GM19438 (cell line): Measurements from ENCODE around the gene RHOT2.

Experiments used
- ATAC-seq: cut with Tn5 transposase; IDR thresholded peaks from one replicate; pipeline ENCODE4 v1.9.1; 2021; ENCODE audit warnings: low read depth; ENCODE audit not compliant: unreplicated experiment

RHOT2 gene

DNA sequence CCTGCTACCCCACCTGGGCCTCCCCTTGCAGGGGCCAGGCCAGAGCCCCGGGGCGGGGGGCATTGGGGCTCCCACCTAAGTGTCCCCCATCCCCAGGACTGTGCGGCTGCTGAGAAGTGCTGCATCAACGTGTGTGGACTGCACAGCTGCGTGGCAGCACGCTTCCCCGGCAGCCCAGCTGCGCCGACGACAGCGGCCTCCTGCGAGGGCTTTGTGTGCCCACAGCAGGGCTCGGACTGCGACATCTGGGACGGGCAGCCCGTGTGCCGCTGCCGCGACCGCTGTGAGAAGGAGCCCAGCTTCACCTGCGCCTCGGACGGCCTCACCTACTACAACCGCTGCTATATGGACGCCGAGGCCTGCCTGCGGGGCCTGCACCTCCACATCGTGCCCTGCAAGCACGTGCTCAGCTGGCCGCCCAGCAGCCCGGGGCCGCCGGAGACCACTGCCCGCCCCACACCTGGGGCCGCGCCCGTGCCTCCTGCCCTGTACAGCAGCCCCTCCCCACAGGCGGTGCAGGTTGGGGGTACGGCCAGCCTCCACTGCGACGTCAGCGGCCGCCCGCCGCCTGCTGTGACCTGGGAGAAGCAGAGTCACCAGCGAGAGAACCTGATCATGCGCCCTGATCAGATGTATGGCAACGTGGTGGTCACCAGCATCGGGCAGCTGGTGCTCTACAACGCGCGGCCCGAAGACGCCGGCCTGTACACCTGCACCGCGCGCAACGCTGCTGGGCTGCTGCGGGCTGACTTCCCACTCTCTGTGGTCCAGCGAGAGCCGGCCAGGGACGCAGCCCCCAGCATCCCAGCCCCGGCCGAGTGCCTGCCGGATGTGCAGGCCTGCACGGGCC lies 35.2 kb upstream of the RHOT2 start:
- no peak for ATAC-seq

- no peak for ATAC-seq
These were observed 34.4 kb upstream of the RHOT2 start for GRCh38 chr16:633336-634050.

GRCh38 chr16:634051-634670 lies 33.8 kb upstream of the RHOT2 start:
- no peak for ATAC-seq

DNA sequence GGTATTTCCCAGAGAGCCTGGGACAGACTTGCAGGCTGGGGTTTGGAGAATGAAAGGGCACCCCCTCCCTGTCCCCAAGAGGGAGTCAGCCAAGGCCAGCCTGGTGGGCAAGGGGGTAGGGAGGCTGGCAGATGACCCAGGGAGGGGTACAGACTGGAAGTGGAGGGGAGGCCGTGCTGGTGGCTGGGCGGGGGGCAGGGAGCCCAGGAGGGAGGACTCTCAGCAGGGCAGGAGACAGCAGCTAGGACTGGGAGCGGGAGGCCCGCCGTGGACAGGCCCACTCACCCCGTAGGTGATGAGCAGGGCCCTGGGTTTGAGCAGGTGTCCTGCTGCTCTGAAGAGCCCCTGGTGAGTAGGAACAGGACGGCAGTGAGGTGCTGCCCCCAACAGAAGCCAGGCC lies 32.9 kb upstream of the RHOT2 start:
- no peak for ATAC-seq

- no peak for ATAC-seq
These were observed 32.2 kb upstream of the RHOT2 start for GRCh38 chr16:635573-636205.

DNA sequence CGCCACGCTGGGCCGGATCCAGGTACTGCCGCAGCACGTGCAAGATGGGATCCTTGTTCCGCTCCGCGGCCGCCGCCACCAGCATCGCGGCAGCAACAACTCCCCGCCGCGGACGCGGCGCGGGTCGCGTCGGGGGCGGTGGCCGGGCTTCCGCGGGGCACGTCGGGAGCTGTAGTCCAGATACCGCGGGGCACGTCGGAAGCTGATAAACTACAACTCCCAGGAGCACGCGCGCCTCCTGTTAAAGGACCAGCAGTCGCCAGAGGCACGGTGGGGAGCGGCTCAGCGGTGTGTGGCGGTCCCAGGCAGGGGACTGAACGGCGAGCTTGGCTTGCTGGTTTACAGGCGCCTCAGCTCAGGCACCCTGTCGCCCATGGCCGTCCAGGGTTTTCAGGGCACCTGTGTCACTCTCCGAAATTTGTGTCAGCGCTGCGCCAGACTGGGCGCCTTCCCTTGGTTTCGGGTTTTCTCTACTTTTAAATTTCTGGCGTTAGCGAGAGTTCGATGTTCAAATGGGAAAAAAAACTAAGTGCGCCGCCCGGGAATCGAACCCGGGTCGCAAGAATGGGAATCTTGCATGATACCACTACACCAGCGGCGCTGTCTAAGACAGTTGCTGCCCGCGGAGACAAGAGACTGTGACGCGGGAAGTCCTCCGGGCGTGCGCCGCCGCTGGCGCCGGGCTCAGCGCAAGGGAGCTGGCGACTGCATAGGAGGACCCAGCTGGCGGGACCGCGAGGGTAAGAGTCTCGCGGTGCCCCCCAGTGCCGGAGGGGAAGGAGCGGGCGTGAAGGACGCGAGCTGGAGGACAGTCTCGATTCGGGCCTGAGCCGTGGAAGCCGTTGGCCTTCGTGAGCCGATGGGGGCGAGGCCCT lies 31.5 kb upstream of the RHOT2 start, which contains the start of gene METTL26:
Gene METTL26 (minus strand): TSS at position 100 of the 875 bp plus-strand sequence. CDS start 15 bp downstream, at position 85.
- ATAC-seq, result peak; percentile 69

DNA sequence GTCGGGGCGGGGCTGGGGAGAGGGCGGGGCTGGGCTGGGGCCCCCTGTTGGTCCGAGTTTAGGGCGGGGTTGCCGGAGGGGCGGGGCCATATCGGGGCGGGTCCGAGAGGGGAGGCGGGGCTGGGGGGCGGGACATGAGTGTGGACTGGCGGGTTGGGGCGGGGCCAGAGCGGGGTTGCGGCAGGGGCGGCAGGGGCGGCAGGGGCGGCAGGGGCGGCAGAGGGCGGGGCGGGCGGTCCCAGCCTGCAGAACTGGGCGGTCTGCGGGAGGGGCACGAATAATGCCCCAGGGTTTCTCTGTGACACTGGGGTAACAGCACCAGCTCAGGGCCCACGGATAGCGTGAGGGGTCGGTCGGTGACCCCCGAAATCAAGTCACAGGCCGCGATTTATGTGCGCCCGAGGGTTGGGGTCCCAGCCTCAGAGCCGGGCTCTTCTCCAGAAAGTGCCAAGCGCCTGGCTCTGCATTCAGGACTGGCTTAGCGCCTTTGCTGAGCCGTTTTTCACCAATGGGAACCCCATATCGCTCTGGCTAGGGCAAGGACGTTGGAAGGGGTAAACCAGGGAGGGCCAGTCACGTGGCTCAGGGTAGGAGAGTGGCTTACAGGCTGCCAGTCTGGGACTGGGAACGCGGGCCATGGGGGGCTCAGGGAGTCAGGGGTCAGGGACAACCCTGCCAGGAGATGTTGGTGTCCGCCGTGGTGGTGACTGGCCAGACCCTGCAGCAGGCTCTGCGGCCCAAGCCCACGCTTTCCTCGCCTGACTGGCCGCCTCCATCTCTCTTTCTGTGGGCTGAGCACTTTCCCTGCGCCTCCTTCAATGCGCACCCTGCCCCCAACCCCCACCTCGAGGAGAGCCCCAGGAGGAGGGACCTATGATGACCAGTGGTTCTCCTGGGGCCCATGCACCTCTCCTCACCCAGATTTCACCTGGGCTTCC lies 30.6 kb upstream of the RHOT2 start:
- no peak for ATAC-seq

DNA sequence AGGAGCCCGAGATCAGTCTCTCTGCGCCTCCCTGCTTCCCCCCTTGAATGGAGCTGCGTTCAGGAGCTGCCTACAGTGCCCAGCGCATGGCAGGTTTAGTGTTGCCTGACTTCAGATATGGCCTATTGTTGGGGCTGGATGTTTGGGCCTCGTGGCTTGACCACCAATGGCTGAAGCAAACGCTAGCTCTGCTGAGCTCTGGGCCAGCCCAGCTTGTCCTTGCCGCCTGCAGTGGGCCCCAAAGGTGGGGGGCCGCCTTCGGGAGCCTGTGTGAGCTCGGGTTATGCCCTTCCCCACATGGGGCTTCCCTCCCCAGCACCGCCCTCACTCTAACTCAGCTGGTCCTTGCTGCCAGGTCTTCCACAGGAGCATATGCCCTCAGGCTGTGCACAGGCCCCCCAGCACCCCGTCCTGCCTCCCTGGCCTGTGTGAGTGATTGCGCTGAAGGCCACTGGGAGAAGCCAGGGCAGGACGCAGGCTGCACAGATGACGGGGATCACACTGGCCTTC lies 29.8 kb upstream of the RHOT2 start:
- no peak for ATAC-seq

DNA sequence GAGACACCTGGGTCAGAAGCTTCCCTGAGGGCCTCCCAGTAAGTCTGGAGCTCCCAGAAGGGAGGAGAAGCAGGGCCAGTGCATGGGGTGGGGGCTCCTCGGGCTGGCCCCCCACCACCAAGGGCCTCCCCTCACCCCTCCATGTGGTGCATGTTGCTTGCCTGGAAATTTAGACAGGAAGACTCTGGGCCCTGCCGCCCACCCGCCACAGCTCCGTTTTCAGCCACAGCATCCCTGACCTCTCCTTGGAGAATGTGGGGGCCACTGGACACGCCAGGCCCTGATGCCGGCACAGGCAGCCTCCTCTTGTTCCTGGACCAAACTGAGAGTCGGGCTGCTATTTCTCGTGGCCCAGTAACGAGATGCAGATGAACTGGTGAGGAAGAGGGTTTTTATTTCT lies 29.1 kb upstream of the RHOT2 start:
- ATAC-seq, result no peak

DNA sequence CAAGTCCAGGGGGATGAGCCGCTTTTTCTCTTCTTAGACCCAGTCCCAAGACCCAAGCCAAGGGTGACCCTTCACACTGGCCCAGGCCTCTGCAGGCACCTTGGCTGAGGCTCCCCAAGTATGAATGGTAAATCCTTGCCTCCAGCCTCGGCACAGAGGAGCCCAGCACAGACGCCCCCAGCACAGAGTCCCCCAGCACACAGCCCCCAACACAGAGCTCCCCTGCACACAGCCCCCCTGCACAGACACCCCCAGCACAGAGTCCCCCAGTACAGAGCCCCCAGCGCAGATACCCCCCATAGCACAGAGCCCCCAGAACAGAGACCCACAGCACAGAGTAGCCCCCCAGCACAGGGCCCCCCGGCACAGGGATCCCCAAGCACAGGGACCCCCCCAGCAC lies 27.3 kb upstream of the RHOT2 start:
- no peak for ATAC-seq

DNA sequence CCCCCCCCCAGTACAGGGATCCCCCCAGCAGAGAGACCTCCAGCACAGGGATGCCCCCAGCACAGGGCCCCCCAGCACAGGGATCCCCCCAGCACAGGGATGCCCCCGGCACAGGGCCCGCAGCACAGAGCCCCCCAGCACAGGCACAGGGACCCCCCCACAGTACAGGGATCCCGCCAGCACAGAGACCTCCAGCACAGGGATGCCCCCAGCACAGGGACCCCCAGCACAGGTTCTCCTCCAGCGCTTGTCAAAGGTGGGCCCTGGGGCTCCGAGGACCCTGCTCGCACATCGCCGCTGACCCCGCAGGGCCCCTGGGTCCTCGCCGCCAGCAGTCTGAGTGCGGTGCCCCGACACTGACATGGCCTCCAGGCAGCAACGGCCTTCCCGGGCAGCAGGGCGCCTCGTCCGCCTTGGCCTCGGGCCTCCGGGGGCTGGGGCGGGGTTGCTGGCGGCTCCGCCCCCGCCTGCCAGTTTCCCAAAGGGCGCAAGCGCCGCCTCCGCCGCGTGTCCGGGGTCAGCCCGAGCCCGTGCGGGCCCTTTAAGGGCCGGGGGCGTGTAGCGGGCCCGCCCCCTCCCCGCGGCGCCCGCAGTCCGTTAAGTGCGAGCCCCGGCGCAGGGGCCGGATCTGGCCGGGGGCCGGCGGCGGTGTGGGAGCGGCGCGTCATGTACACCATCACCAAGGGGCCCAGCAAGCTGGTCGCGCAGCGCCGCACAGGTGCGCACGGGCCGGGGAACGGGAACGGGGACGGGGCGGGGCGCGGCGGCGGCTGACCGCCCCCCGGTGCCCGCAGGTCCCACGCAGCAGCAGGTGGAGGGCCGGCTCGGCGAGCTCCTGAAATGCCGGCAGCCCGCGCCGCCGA lies 26.4 kb upstream of the RHOT2 start, which contains the start of gene MCRIP2:
Gene MCRIP2 (plus strand): TSS at position 503 of the 863 bp plus-strand sequence. CDS start 164 bp downstream, at position 667.
- peak; percentile 50 for ATAC-seq

DNA sequence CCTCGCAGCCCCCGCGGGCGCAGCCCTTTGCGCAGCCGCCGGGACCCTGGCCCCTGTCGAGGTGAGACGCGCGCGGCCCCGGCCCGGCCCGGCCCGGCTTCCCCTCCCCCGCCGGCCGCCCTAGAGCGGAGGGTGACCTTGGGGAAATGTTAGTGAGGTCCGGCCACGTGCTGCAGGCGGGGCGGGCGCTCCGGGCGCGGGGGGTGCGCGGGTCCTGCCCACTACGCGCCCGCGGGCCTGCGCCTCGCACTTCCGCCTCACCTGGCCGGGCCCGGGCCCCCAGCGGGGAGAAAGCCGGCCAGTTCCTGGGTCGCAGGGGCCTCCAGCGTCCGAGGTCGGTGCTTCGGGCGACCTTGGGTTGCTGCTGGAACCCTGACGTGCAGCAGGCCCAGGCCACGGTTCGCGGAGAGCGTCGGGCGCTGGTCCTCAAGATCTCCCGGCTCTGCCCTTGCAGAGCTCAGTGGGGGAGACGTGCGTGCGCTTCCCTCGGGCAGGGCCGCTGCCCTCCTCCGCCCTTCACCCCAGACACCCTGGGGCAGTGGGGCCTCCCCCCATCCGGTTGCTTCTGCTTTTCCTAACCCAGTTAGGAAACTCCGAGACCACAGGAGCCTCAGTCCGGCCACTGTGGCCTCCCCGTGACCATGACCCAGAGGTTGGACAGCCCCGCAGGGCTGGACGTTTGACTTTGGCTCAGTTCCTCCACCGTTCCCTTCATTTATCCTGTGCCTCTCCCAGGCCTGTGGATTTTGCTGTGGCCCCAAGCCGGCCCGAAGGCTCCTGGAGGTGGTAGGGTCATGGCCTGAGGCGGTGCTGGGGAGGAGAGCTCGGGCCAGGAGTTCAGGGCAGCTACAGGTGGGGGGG lies 25.5 kb upstream of the RHOT2 start:
- peak; percentile 30 for ATAC-seq

GRCh38 chr16:643050-643368 lies 24.9 kb upstream of the RHOT2 start:
- ATAC-seq, result no peak

GRCh38 chr16:644556-644955 lies 23.4 kb upstream of the RHOT2 start:
- ATAC-seq, result no peak

- ATAC-seq, result no peak
These were observed 21.9 kb upstream of the RHOT2 start for GRCh38 chr16:645852-646678.

DNA sequence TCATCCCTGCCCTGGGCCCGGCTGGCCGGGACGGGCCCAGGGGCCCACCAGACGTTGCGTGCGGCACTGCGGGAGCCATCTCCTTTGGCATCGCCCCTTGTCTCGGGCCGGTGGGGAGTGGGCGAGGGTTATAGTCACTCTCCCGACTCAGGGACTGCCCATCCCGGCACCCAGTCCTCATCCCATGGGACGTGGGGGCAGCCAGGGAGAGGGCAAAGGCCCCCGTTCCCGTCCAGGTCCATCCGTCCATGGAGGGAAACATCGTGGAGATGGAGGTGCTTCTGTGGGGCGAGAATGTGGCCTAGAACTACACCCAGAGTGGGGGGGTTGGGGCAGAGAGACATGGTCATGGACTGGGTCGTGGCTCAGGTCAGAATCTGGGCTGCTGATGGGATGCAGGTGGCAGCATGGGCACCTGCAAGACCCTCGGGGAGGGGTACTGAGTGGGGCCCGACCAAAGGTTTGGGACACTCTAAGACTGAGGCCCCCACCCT lies 21.2 kb upstream of the RHOT2 start:
- ATAC-seq, result no peak
